IMR-90 (cell line): ENCODE results near the gene NTM.
A peak's percentile ranks its signal among the peaks of the same experiment; 100 is the strongest.

Source experiments
- BHLHE40 ChIP-seq: fragments of 150-350 bp; IDR thresholded peaks from 2 replicates; pipeline ENCODE4 v1.6.1; 2016; ENCODE audit warnings: mild to moderate bottlenecking, low read depth, low read length
- CHD1 ChIP-seq: IDR thresholded peaks from 2 replicates; pipeline ENCODE4 v1.6.1; 2012; ENCODE audit warnings: low read depth, low read length, improper control_type of control experiment
- CTCF ChIP-seq: conservative IDR thresholded peaks from 2 replicates; pipeline ENCODE4 v1.5.1; 2012; ENCODE audit warnings: mild to moderate bottlenecking, low read depth, low read length, improper control_type of control experiment
- POLR2A ChIP-seq: IDR thresholded peaks from 2 replicates; pipeline ENCODE4 v1.6.1; 2012; ENCODE audit warnings: mild to moderate bottlenecking, low read depth, low read length
- RAD21 ChIP-seq: IDR thresholded peaks from 2 replicates; pipeline ENCODE4 v1.6.1; 2012; ENCODE audit warnings: low read length, improper control_type of control experiment
- RFX5 ChIP-seq: IDR thresholded peaks from 2 replicates; pipeline ENCODE4 v1.8.0; 2012; ENCODE audit warnings: low read depth, mild to moderate bottlenecking, low read length, moderate library complexity
- SMC3 ChIP-seq: fragments of 150-350 bp; IDR thresholded peaks from 2 replicates; pipeline ENCODE4 v1.6.1; 2016; ENCODE audit warnings: low read depth, mild to moderate bottlenecking, antibody characterized with exemption, low read length, moderate library complexity
- USF2 ChIP-seq: fragments of 150-350 bp; IDR thresholded peaks from 2 replicates; pipeline ENCODE4 v1.6.1; 2017; ENCODE audit warnings: mild to moderate bottlenecking, antibody characterized with exemption, low read length, low read depth

DNA sequence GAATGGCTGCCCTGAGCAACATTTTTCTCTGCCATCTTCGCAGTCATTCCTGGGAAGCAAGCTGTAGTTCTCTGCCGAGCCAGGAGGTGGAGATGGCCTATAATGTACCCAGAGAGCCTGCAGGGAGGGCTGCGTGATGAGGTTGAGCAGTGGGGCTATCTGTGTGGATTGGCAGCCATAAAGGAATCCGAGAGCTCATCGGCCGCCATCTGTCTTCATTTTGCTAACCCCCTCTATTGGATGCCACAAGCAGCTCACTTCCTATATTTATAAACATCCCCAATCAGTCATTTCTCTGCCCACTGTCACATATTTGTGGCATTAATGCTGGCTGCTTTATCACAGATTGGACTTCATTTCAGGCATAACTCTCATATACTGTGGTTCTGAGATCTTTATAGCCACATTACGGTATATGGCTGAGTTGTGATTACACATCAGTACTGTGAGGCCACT lies 209.5 kb downstream of the NTM start:
- TF ChIP-seq CTCF, result peak; percentile 48
- no peak for TF ChIP-seq USF2
- peak; percentile 48 for TF ChIP-seq RAD21
- no peak for TF ChIP-seq BHLHE40
- peak; percentile 56 for TF ChIP-seq SMC3
- TF ChIP-seq POLR2A, result no peak
- TF ChIP-seq CHD1, result no peak
- TF ChIP-seq RFX5, result no peak
